Superior temporal gyrus (tissue), 1 donor: ENCODE measurements around the gene TBC1D9B.
A peak's percentile ranks its signal among the peaks of the same experiment; 100 is the strongest.

Experiments
- DNase-seq: peaks from one replicate; pipeline ENCODE4 v3.0.0-alpha.2; 2016; ENCODE audit errors: extremely low spot score

The TBC1D9B gene

DNA sequence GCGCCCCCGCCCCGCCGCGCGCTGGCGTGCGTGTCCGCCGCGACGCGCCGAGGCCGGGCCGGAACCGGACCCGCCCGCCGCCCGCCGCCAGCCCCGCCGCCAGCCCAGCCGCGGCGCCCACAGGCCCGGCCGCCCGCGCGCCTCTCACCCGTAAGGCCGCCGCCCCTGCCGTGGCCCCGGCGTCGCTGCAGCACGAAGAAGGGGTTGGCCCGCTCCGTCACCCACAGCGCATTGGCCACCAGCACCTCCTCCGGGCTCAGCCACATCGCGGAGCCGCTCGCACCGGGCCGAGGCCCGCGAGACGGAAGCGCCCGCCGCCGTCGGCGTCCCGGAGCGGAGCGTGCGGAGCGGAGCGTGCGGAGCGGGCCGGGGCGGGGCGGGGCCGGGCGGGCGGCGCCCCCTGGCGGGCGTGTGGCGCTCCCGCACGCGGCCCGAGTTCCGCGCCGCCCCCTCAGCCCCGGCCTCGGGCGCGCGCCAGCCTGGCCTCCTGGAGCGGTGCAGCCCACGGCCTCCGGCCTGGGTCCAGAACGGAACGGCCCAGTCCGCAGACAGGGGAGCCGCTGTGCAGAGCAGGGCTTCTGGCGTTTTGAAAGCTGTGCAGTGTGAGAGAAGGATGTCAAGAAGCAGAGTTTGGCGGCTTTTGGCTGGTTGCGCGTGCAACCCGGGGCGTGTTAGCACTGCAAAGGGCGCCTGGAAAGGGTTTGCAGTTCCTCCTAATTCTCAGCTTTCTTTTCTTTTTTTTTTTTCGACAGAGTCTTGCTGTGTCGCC lies at the start of gene TBC1D9B:
Gene TBC1D9B, minus strand, starts transcription at position 342 of the 769 bp plus-strand sequence. Its CDS starts 76 bp downstream, at position 266.
- peak; percentile 64 for DNase-seq

DNA sequence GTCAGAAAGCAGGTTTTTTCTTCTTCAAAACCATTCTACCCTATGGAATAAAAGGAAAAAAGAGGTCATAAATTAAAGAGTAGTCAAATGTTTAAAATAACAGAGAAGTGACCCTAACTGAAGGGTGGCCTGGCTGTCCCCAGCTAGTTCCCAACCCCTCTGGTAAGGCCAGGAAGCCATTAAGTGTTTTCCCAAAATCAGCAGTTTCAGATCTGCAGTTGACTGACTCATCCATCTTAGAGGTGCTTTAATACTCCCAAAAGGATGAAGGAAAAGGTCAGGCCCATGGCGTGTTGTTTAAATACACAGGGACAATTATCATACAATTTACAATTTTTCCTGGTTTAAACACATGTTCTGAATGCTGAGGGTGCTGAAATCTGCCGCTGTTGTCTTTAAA lies 47.9 kb upstream of the TBC1D9B start:
- DNase-seq = no peak

DNA sequence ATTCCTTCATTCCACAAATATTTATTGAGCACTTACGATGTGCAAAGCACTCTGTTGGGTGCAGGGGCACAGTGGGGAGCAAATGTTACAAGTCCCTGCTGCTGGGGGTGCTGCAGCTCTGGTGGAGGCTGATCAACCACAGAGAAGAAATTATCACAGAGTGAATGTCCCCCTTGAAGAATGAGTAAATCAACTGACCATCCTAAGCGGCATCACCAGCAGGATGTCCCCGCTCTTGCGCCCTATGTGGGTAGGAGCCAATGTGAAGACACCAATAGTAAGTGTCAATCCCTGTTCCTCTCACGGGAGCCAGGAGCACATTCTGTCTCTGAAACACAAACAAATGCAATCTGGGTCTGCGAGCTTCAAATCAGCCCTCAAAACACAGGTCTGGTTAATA lies 47.4 kb upstream of the TBC1D9B start:
- DNase-seq = no peak

DNA sequence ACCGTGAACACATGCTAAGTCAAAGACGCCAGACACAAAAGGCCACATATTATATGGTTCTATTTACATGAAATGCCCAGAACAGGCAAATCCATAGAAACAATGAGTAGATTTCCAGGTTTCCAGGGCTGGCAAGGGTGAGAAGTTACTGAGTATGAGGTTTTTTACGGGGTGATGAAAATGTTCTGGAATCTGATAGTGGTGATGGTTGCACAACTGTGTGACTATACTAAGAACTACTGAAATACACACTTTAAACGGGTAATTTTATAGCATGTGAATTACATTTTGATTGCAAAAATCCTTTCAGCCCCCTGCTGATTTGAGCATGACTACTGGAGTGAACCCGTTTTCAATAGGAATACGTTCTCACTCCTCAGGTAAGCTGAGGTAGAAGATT lies 46.7 kb upstream of the TBC1D9B start:
- no peak for DNase-seq

DNA sequence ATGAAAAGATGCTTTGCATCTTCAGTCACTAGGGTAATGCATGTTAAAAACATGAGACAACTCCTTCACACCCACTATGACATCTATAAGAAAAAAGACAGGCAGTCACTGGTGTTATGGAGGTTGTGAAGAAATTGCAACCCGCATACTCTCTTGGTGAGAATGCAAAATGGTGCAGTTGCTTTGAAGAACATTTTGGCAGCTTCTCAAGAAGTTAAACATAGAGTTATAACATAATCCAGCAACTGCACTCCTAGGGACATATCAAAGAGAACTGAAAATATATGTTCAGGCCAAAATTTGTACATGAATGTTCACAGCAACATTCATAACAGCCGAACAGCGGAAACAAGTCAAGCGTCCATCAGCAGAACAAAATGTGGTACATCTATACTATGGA lies 46.3 kb upstream of the TBC1D9B start:
- DNase-seq = peak; percentile 58

DNA sequence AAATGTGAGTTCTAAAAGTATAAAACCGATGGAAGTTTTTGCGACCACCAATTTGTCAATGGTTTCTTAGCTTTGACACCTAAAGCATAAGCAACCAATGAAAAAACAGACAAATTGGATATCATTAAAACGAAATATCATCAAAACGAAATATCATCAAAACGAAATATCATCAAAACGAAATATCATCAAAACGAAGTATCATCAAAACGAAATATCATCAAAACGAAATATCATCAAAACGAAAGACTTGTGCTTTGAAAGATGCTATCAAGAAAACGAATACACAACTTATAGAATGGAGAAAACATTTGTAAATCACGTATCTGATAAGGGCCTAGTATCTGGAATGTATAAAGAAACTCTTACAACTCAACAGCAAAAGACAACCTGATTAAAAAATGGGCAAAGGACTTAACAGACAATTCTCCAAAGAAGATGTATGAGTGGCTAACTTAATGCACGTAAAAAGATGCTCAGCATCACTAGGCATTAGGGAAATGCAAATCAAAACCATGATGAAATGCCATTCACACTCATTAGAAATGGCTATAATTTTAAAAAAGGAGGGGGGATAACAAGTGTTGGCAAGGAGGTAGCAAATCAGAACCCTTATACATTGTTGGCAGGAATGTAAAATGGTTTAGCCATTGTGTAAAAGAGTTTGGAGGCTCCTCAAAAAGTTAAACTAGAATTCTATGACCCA lies 29.4 kb upstream of the TBC1D9B start:
- no peak for DNase-seq

DNA sequence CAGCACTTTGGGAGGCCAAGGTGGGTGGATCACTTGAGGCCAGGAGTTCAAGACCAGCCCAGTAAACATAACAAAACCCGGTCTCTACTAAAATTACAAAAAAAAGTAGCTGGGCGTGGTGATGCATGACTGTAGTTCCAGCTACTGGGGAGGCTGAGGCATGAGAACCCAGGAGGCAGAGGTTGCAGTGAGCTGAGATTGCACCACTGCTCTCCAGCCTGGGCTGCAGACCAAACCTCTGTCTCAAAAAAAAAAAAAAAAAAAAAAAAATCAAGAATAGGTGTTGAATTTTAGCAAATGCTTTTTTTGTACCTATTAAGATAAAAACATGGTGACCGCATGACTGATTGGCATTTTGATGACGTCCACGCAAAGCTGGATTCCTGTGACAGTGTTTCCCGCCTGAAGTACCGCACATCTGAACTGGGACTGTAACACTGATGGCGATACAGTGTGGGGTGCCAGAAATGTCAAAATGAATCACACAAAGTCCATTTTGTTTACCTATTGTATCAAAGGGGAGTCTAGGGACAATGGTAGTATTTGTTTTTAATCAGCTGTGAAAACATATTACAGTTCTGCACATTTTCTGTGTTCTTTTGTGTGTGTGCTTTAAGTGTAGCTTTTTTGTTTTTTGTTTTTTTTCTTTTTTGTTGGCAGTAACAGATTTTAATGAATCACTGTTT lies 23.2 kb upstream of the TBC1D9B start:
- DNase-seq = peak; percentile 24

DNA sequence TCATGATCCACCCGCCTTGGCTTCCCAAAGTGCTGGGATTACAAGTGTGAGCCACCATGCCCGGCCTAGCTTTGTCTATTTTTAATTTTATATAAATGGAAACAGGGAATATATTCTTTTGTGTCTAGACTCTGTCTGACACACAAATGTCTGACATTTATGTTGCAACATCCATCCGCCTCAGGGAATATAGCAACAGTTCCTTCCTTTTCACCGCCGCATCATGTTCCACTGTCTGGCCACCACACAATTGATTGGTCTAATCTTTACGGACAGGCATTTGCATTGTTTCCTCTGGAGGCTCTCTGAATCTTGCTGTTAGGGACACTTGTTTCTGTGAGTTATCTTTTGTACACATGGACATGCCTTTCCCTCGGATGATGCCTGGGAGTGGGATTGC lies 20.1 kb upstream of the TBC1D9B start:
- DNase-seq = no peak

DNA sequence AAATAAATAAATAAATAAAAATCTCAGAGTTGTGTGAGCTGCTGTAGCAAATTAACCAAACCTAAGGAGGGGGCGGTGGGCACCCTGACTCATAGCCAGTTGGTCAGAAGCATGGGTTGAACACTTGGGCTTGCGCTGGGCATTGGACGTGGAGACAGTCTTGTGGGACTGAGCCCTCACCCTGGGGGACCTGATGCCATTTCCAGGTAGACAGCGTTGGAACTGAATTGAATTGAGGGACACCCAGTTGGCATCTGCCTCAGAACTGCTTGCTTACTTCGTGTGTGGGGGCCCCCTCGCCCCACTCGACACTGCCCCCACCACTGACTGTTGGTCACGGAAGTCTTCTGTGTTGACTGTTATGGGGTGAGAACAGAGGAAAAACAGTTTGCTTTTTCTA lies 19.0 kb upstream of the TBC1D9B start:
- no peak for DNase-seq

DNA sequence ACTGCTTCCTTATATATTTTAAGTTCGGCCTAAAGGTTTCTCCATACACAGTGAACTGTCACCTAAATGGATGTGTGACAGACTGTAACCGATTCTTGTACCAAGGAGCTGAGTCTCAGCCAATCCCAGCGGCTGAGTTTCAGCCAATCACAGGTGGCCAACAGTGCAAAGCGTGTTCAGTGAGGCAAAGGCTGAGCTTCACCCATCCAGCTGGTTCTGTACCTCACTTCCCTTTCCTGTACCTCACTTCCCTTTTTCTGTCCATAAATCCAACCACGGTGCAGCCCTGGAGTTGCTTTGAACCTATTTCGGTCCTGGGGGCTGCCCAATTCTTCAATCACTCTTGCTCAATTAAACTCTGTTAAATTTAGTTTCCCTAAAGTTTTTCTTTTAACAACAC lies 15.7 kb upstream of the TBC1D9B start:
- no peak for DNase-seq

DNA sequence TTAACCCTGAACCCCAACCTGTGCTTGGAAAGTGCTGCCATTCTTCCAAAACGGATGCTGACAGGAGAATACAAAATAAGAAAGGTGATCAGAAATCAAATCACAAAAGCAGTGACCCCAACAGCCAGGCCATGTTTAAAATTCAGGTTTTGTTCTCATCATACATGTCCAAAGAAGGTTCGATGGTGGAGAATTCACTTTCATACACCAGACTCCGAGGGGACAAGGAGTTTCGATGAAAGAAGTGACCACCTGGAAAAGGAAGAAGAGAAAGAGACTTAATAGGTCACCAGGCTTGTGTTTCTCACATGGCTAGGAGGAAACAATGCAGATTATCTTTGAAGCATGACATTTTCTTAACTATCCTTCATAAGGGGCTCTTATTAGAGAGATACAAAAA lies 12.5 kb upstream of the TBC1D9B start:
- no peak for DNase-seq

DNA sequence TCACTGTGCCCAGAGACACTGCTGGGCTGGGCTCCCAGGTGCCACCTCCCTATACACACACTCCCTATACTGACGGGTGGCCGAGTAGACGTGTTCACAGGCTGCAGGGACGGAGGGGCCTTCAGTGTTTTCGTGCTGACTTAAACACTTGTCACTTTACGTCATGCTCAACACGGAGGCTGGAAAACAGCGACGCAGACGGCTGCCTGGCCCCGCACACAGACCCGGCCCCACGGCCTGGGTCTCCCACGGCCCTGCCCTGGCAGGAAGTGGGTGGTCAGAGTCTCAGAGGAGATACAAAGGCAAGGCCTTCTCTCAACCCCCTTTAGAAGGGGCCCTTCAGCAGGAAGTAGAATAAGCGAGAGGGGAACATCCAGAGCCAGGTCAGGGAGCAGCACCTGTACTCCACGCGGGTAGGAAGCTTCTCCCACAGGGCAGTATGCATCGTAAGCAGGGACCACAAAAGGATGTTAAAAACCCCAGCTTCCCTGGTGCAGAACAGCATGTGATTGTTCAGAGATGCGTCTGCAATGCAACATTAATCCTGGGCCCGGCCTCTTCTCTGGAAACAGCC lies 11.9 kb upstream of the TBC1D9B start:
- no peak for DNase-seq

DNA sequence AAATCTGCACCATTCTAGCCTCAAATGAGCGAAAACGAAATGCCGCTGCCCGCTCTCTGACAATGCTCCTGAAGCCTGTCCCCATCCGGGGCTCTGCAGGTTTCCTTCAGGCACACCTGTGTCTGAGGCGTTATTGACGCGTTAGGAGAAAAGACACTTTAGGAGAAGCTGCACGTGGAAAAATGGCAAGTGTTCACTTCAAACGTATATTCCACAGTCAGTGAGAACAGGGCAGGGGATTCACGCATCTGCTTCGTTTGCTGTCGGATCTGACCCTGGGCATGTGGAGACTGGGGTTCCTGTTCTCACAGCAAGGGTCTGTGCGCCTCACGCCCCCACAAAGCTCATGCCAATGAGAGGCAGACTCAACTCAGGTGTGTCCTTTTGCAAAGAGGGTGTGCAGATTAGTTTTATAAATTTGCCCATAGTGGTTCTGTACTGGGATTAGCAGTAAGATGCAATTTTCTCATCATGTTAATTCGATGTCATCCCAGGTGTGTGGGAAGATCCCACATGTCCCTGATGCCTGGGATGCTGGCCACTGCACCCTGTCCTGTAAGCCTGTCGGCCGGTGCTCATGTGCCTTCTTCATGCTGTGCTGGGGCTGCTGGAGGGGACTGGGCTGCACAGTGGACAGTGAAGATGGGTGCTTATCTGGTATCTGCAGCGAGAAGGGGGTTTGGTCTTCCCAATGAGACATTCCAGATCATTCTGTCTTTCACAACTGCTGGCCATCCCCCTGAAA lies 11.2 kb upstream of the TBC1D9B start:
- DNase-seq = no peak

DNA sequence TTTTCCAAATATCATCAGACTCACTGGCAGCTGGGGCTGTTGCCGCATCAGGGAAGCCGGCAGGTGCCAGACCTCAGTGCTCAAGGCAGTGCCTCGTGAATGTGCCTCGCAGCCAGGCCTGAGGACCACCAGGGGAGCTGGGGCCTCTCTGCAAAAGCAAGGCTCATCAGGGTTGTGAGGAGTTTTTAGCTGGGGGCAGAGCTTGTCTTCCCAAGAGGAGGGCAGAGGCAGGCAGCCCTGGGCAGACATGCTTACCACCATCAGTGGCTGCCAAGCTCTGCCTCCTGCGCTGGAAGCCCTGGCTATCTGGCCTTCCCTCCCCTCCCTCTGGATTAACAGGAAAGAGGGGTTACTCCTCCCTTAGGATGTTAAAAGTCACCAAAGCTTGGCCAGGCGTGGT lies 8.8 kb upstream of the TBC1D9B start:
- DNase-seq = no peak

DNA sequence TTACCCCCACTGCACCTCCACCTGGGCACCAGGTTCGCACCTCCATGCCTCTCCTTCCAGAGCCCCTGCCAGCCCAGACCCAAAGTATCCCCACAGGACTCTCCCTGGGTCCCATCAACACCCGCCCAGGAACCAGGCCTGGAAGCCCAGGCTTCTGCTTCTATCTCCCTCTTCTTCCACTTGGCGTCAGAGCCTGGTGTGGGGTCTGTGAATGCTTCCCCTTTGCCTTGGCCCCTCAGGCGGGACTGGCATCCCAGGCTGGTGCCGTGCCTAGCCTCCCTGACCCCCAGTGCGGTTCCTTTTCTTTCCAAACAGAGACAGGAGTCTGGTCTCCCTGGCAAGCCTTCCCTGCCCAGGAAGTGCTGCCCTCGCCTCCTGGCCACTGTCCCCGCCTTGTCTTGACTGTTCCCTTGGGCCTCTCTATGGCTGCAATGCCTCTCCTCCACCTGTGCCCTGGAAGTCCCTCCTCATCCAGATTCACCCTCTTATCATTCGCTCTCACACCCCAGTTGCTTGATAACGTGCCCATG lies 7.8 kb upstream of the TBC1D9B start:
- no peak for DNase-seq

DNA sequence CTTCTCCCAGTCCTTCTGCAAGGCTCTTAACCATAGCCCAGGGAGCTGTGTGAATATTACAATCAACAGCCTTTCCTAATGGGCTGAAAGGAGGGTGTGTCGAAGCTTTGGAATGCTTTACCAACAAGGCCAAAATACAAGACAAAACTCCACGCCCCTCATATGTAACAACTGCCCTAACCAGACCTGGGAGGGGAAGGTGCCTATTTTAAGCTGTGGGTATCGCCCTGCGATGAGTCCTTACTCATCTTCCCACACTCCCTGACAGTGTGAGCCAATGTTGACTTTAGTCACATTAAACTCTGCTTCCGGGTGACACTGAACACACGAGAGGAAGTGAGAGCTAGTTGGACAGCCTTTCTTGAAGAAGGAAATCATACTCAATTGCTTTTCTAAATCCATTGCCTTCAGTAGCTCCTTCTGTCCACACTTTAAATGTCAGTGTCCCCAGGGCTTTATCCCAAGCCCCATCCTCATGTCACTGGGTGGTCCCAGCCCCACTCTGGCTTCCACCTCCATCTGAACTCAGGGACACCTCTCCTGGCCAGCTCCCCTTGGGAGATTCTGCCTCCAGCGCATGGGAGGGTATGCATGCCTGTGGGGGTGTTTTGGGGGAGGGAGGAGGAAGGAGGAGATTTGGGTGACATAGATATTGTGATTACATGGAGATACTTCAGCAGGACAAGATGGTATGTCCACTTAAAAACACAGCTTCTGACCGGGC lies 6.5 kb upstream of the TBC1D9B start:
- no peak for DNase-seq

DNA sequence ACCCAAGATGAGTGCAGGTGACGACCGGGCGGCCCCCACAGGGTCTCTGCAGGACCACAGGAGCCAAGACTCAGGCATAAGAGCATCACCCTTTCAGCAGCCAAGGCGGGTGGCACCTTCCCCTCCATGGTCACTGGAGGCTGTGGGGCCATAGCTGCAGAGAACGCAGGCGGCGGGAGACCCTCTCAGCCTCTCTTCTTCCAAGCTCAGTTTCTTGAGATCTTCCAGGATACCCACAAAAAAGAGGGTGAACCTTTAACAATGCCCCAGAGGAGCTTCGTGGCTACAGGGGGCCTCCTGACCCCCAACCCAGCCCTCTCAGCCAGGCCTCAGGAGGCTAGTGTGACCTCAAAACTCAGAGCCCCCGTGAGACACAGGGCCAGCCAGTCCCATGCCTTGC lies 5.8 kb upstream of the TBC1D9B start:
- no peak for DNase-seq

DNA sequence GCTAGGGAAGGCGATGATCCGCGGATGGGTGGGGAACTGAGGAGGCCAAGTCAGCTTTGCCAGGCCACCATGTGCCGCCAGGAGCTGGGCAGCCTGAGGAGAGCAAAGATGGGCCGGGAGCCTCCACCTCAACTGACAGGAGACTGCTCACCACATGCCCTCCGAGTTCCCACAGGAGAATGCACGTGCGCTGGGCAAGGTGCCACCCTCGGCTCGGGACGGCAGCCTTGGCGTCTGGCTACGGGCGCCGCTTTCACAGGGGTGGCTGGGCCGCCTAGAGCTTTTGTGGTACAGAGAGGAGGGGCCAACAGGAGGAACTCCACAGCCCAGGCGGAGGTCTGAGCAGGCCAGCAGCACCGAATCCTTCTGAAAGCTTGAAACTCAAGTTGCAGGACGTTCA lies 5.3 kb upstream of the TBC1D9B start:
- DNase-seq = no peak

DNA sequence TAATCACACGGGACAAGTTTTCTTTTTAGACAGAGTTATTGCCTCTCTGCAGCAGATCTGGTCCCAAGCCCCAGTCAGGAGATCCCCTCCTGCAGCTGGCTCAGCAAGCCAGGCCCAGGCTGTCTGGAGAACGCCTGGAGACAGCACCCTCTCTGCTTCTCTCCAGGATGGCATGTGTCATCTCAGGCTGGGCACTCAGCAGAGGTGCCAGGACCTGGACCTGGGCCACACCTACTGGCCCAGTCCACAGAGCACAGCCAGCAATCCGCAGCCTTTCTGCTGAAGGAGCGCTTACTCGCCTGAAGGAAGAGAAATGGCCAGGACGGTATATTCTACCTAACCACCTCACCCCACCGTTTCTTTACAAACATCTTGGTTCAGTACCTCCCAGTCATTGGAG lies 4.7 kb upstream of the TBC1D9B start:
- DNase-seq = no peak

DNA sequence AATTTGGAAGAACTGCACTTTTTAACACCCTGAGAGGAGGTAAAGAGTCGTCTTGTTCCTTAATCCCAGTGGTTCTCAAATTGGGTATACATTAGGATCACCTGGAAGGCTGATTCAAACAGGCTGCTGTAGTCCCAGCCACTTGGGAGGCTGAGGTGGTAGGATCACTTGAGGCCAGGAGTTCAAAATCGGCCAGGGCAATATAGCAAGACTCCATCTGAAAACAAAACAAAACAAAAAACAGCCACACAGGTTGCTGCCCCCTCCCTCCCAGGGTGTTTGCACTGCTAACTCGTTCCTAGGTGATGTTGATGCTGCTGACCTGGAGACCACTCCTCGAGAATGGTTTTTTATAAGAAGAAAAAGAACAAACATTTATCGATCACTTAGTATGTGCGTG lies 1.5 kb upstream of the TBC1D9B start:
- no peak for DNase-seq

DNA sequence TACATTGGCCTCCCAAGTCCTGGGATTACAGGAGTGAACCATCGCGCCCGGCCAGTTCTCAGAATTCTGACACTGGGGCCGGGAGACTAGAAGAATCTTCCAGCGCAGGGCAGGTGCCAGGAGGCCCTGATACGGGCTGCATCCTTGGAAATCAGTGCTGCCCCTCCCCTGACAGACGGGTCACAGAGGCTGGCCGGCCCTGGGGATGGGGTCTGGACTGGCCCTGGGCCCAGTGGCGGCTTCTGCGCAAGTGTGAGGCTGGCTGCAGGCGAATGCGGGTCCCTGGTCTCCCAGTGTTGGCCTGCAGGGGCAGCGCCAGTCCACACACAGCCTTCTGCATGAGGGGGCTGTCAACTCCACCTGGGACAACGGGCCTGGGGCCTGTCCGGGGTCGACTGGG lies 831 bp upstream of the TBC1D9B start:
- DNase-seq = no peak
